Activated CD4-positive, alpha-beta memory T cell treated with anti-CD3 and anti-CD28 coated beads for 36 hours (primary cell): Measurements from ENCODE around the gene DKK2. TPM values are rescaled to one million over a fixed set of nuclear protein-coding genes. Genes with fewer than 3 reads are reported as not detected.

Source experiments
- CTCF ChIA-PET: fragments of 350-600 bp; sonication (Branson Sonifier 250); formaldehyde crosslinking; loops from one replicate; lab custom pipeline; 2021; ENCODE audit warnings: antibody characterized with exemption, inconsistent platforms; lab: Charles Lee
- POLR2A ChIA-PET: fragments of 350-600 bp; sonication (Branson Sonifier 250); formaldehyde crosslinking; loops from one replicate; lab custom pipeline; 2021; ENCODE audit warnings: antibody characterized with exemption; lab: Charles Lee
- DNase-seq: peaks from one replicate; pipeline ENCODE4 v3.0.0-alpha.2; 2020
- H3K27ac Mint-ChIP-seq: one replicate; pipeline ENCODE4 v1.8.0; 2021; ENCODE audit warnings: mixed read lengths
- H3K27me3 Mint-ChIP-seq: one replicate; pipeline ENCODE4 v1.8.0; 2021; ENCODE audit warnings: mixed read lengths
- H3K36me3 Mint-ChIP-seq: one replicate; pipeline ENCODE4 v1.8.0; 2021; ENCODE audit warnings: mixed read lengths
- H3K4me1 Mint-ChIP-seq: one replicate; pipeline ENCODE4 v1.8.0; 2021; ENCODE audit warnings: low read depth, mixed read lengths
- H3K4me3 Mint-ChIP-seq: one replicate; pipeline ENCODE4 v1.8.0; 2021; ENCODE audit warnings: mild to moderate bottlenecking, mixed read lengths
- H3K9me3 Mint-ChIP-seq: one replicate; pipeline ENCODE4 v1.8.0; 2021; ENCODE audit warnings: mixed read lengths
- intact Hi-C: fragments of 100-400 bp; cut with micrococcal nuclease; formaldehyde crosslinking; loops from one replicate; pipeline ENCODE4 v1.15.1; 2023
- total RNA-seq, 2 experiments: library from RNA; stranded (reverse); gene quantifications; one replicate each; pipeline ENCODE4 v1.2.3, GENCODE V29; 2021

DKK2 gene, protein sequence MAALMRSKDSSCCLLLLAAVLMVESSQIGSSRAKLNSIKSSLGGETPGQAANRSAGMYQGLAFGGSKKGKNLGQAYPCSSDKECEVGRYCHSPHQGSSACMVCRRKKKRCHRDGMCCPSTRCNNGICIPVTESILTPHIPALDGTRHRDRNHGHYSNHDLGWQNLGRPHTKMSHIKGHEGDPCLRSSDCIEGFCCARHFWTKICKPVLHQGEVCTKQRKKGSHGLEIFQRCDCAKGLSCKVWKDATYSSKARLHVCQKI
- total RNA-seq, result not detected

DNA sequence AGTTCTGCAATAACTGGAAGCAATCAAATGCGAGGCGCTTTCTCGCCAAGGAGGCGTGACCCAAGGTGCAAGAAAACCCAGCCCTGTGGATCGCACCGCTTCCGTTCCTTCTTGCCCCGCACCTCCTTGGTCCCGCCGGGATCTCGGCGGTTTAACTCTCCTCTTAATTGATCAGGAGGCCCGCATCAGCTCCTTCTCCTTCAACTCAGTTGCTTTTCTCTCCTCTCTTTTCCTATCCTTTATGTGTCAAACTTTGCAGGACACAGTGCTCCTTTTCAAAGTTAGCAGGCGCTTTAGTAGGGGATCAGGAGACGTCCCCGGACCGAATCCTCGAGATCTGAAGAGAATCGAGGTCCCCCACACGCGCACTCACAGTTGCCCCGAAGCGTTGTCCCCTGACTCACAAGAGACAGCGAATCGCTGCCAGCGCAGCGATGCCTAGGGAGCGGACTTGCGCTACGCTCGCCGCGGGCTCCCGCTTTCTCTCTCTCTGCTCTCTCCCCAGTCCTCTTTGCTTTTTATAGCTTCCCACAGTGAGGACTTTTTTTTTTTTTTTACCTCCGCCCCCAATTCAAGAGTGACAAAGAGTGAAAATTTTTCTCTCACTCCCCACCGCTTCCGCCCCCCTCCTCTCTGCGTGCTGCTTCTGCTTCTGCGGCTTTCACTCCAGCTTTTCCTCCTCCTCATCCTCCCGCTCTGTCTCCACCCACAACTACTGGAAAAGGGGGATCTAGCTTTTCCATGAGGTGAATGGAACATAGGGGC, at the start of gene DKK2:
Gene DKK2 (minus strand): TSS at position 495 of the 765 bp plus-strand sequence. CDS start 722 bp downstream, outside the sequence.
- DNase-seq, result peak; percentile 19
- Mint-ChIP-seq H3K27ac (no peak within 1 kb of the TSS), H3K36me3 (no peaks in the 10 kb centered on the region), H3K27me3 (peaks cover 62% of the 10 kb centered on the region), H3K4me3 (peak within 1 kb of the TSS; percentile 52), H3K4me1 (peaks cover 27% of the 10 kb centered on the region), H3K9me3 (no peaks in the 10 kb centered on the region)
- POLR2A ChIA-PET, result no interaction called here
- intact Hi-C loops, result loop anchor here (5.0 kb wide), 1 partner anchor 146 kb away; no protein-coding TSS in a partner anchor
- CTCF ChIA-PET, result no interaction called here

DNA sequence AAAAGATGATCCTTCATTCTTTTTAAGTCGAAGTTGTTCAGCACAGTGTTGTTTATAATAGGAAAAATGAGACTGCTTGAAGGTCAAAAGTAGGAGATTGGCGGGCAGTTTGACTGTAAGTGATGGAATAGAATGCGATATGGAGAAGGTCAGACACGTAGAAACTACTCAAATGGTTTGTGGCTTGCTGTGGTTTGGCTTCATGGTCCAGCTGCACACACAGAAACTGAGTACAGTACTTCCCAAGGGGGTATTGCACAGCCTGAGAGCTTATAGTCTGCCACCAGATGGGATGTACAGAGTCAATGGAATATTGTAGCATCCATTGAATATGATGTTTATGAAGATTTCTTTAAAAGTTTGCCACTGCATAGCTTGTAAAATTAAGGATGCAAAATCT, 41.1 kb upstream of the DKK2 start:
- H3K27ac Mint-ChIP-seq, result no peak overlapping the region
- ChIA-PET POLR2A (no interaction called here), CTCF (no interaction called here)
- H3K27me3 Mint-ChIP-seq, result no peaks in the 10 kb centered on the region
- no peaks in the 10 kb centered on the region for H3K4me1 Mint-ChIP-seq
- no peak for DNase-seq
- no peak overlapping the region for H3K4me3 Mint-ChIP-seq
- intact Hi-C loops, result no loop called here
- H3K36me3 Mint-ChIP-seq, result no peaks in the 10 kb centered on the region
- H3K9me3 Mint-ChIP-seq, result peaks cover 5% of the 10 kb centered on the region

DNA sequence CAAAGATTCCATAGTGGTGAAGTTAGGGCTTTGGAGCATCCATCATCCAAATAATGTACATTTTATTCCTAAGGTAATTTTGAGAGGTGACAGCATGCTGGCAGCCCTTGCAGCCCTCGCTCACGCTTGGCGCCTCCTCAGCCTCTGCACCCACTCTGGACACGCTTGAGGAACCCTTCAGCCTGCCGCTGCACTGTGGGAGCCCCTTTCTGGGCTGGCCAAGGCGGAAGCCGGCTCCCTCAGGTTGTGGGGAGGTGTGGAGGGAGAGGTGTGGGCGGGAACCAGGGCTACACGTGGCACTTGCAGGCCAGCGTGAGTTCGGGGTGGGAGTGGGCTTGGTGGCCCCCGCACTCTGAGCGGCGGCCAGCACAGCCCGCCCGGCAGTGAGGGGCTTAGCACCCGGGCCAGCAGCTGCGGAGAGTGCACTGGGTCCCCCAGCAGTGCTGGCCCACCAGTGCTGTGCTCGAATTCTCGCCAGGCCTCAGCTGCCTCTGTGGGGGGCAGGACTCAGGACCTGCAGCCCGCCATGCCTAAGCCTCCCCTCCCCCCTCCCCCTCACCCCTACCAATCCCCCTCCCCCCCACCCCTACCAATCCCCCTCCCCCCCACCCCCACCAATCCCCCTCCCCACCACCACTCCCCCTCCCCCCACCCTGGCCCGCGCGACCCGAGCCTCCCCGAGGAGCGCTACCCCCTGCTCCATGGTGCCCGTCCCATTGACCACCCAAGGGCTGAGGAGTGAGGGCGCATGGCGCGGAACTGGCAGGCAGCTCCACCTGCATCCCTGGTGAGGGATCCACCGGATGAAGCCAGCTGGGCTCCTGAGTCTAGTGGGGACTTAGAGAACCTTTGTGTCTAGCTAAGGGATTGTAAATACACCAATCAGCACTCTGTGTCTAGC, 37.0 kb upstream of the DKK2 start:
- no peaks in the 10 kb centered on the region for H3K27me3 Mint-ChIP-seq
- no peak overlapping the region for H3K4me3 Mint-ChIP-seq
- H3K9me3 Mint-ChIP-seq, result peaks cover 3% of the 10 kb centered on the region
- intact Hi-C loops, result no loop called here
- no peaks in the 10 kb centered on the region for H3K36me3 Mint-ChIP-seq
- no peaks in the 10 kb centered on the region for H3K4me1 Mint-ChIP-seq
- no peak for DNase-seq
- CTCF ChIA-PET, result no interaction called here
- POLR2A ChIA-PET, result no interaction called here
- no peak overlapping the region for H3K27ac Mint-ChIP-seq

DNA sequence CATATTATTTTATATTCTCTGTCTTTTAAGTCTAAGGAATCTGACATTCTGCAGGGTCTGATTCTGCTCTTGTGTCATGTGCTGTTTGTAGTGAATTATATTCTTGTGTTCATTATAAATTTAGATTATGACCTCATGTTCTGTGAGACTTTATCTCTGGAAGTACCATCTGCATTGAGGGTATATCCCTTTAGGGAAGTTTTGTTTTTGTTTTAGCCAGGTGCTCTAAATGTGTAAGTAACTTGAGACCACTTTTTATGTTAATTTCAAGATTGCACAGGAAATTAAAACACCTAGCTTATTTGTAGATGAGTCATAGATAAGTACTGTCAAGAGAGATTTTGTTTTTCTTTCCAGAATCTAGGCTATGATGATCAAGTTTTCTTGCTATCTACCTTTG, 35.0 kb upstream of the DKK2 start:
- DNase-seq, result no peak
- Mint-ChIP-seq H3K4me3 (no peak overlapping the region), H3K9me3 (peaks cover 3% of the 10 kb centered on the region), H3K36me3 (no peaks in the 10 kb centered on the region), H3K27me3 (no peaks in the 10 kb centered on the region), H3K27ac (no peak overlapping the region), H3K4me1 (no peaks in the 10 kb centered on the region)
- CTCF ChIA-PET, result no interaction called here
- POLR2A ChIA-PET, result no interaction called here
- intact Hi-C loops, result no loop called here

DNA sequence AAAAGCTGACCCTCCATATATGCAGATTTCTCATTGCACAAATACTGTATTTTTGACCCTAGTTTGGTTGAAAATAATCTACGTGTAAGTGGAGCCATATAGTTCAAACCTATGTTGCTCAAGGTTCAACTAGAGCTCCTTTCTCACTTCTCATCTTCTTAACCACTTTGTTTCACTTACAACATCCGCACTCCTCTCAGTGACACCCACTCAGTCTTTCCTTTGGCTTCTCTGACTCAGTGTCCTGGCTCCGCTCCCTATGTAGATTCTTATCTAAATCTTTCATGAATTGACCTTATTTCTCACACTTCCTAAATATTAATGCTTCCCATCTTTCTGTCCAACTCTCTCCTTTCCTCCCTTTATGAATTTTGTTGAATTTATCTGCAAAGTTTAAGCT, 32.9 kb upstream of the DKK2 start:
- Mint-ChIP-seq H3K9me3 (no peaks in the 10 kb centered on the region), H3K4me3 (no peak overlapping the region), H3K36me3 (no peaks in the 10 kb centered on the region), H3K27me3 (no peaks in the 10 kb centered on the region), H3K4me1 (no peaks in the 10 kb centered on the region), H3K27ac (no peak overlapping the region)
- DNase-seq, result peak; percentile 12
- POLR2A ChIA-PET, result no interaction called here
- intact Hi-C loops, result loop anchor here (1.0 kb wide), 1 partner anchor 35 kb away; no protein-coding TSS in a partner anchor
- CTCF ChIA-PET, result no interaction called here

DNA sequence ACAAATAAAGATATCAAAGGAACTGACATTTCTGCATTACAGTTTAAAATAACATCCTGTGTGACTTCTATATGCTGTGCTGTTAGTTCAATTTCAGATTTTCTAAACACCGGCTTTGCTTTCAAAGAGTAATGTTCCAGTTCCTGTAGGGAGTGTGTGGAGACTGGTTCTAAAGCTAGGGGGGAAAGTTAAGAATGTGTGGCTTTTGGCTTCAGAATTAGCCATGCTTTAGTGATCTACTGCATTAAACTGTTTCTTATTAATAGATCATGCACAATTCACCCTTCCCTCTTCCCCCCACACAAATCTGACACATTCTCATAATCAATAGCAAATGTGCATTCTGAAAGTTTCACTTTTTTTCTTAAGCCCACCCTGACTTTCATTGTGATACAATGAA, 32.0 kb upstream of the DKK2 start:
- no peaks in the 10 kb centered on the region for H3K36me3 Mint-ChIP-seq
- no peak overlapping the region for H3K4me3 Mint-ChIP-seq
- no peak overlapping the region for H3K27ac Mint-ChIP-seq
- H3K4me1 Mint-ChIP-seq, result no peaks in the 10 kb centered on the region
- no peak for DNase-seq
- CTCF ChIA-PET, result no interaction called here
- H3K9me3 Mint-ChIP-seq, result no peaks in the 10 kb centered on the region
- intact Hi-C loops, result no loop called here
- no peaks in the 10 kb centered on the region for H3K27me3 Mint-ChIP-seq
- POLR2A ChIA-PET, result no interaction called here

DNA sequence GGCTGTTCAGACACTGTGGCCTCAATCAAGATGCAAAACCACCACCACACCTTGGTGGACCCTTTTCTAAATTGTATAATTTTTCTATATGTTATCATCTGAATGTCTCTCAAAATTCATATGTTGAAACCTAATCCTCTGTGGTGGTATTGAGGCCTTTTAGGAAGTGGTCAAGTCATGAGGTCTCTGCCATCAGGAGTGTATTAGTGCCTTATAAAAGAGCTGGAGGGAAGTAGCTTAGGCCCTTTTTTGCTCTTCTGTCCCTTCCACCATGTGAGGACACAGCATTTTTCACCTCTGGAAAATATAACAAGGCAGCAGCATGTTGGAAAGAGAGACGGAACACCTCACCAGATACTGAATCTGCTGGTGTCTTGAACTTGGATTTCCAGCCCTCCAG, 30.5 kb upstream of the DKK2 start:
- Mint-ChIP-seq H3K4me3 (no peak overlapping the region), H3K27me3 (no peaks in the 10 kb centered on the region), H3K27ac (no peak overlapping the region), H3K36me3 (no peaks in the 10 kb centered on the region), H3K9me3 (no peaks in the 10 kb centered on the region), H3K4me1 (no peaks in the 10 kb centered on the region)
- no peak for DNase-seq
- POLR2A ChIA-PET, result no interaction called here
- intact Hi-C loops, result no loop called here
- CTCF ChIA-PET, result no interaction called here

DNA sequence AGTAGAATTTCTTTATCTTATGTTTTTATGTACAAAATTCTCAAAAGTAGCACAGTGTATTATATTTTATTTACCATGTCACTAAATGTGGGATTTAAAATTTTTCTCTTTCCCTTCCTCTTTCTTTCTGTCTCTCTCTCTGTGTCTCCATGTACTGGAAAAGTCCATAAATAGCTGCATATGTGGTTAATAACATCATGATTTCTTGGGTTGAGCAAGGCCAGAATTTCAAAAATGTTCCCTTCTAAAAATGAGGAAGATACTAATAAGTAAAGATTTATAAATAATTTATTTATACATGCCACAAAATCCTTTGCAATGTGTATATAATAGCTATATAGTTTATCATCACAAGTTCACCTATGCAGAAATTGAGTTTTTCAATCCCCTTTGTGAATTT, 29.1 kb upstream of the DKK2 start:
- H3K4me3 Mint-ChIP-seq, result no peak overlapping the region
- ChIA-PET POLR2A (no interaction called here), CTCF (no interaction called here)
- H3K4me1 Mint-ChIP-seq, result no peaks in the 10 kb centered on the region
- no peak for DNase-seq
- no peak overlapping the region for H3K27ac Mint-ChIP-seq
- no peaks in the 10 kb centered on the region for H3K27me3 Mint-ChIP-seq
- no peaks in the 10 kb centered on the region for H3K9me3 Mint-ChIP-seq
- intact Hi-C loops, result no loop called here
- H3K36me3 Mint-ChIP-seq, result no peaks in the 10 kb centered on the region

DNA sequence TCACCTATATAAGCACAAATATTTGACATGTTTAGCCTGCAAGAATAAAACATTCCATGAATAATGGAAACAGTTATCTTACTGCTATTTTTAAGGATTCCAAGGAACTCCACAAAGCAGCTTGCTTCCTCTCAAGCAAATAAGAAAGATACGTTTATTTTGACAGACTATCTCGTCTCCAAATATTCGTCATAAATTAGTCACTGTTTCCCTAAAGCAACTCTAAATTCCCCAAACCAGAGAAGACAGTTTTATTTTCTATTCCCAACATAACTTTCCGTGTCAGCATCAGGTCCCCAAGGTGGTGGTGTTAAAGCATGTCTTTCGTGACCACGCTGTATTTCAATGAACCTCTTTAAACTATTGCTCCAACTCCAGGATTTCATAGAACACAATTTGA, 24.3 kb upstream of the DKK2 start:
- ChIA-PET CTCF (no interaction called here), POLR2A (no interaction called here)
- Mint-ChIP-seq H3K4me1 (no peaks in the 10 kb centered on the region), H3K9me3 (no peaks in the 10 kb centered on the region), H3K4me3 (no peak overlapping the region), H3K27ac (no peak overlapping the region), H3K36me3 (no peaks in the 10 kb centered on the region), H3K27me3 (no peaks in the 10 kb centered on the region)
- intact Hi-C loops, result no loop called here
- no peak for DNase-seq

DNA sequence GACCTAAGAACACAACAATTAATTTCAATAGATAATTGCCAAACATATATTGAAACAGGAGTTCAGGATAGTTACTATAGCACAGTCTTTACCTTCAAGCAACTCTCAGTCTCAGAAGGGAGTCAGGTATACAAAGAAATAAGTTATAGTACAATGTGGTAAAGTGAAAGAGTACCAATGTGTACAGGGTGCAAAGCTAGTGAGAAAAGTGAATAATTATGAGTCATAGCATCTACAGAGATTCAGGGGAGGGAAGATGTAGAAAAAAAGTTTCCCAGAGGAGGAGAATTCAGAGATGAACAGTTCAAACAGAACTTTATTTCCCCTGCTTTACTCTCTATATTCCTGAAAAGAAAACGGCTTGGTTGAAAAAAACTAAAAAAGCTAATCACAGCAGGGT, 22.7 kb upstream of the DKK2 start:
- ChIA-PET CTCF (no interaction called here), POLR2A (no interaction called here)
- no peaks in the 10 kb centered on the region for H3K9me3 Mint-ChIP-seq
- intact Hi-C loops, result no loop called here
- no peaks in the 10 kb centered on the region for H3K4me1 Mint-ChIP-seq
- H3K27me3 Mint-ChIP-seq, result no peaks in the 10 kb centered on the region
- no peak overlapping the region for H3K4me3 Mint-ChIP-seq
- no peaks in the 10 kb centered on the region for H3K36me3 Mint-ChIP-seq
- DNase-seq, result no peak
- H3K27ac Mint-ChIP-seq, result no peak overlapping the region

DNA sequence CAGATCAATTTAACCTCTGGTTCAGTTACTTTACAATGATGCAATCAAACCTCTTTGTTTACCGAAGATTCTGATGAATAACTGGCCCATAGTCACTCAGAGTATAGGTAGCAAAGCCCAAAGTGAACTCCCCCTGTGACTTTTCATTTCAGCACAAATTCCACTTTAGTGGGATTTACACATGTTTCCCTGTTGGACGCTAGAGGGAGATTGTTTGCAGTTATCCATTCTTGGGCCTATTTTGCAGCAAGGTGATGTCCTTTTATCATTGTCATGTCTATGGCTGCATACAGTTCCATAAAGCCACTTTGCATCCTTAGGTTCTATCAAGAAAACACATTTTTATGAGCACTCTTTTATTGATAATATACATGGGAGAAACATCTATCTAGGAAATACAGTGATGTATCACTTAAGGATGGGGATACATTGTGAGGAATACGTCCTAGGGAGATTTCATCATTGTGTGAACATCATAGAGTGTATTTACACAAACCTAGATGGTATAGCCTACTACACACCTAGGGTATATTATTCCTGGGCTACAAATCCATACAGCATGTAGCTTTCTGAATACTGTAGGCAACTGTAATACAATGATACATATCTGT, 14.5 kb upstream of the DKK2 start:
- Mint-ChIP-seq H3K9me3 (peaks cover 10% of the 10 kb centered on the region), H3K27me3 (no peaks in the 10 kb centered on the region), H3K27ac (no peak overlapping the region), H3K36me3 (no peaks in the 10 kb centered on the region), H3K4me3 (no peak overlapping the region), H3K4me1 (no peaks in the 10 kb centered on the region)
- intact Hi-C loops, result no loop called here
- ChIA-PET CTCF (interaction anchor here (1.3 kb wide), 1 partner anchor 132 kb away, joined by 3 read pairs; no protein-coding TSS in a partner anchor), POLR2A (no interaction called here)
- no peak for DNase-seq

DNA sequence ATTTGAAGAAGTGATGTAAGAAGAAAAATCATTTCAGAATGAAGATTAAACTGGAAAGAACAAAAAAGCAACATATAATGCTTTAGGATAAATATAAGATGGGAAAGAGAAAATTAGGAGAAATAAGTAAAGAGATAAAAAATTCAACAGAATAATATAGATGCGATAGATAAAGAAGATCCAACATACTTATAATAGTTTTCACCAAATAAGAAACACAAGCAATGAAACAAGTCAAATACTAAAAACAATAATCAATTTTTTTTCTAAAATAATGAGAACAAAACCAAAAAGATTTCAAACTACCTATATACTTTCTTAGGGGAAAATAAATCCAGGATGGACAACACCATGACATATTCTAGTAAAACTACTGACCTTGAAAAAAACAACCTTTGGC, 10.1 kb upstream of the DKK2 start:
- ChIA-PET CTCF (no interaction called here), POLR2A (no interaction called here)
- Mint-ChIP-seq H3K9me3 (peaks cover 12% of the 10 kb centered on the region), H3K27me3 (no peaks in the 10 kb centered on the region), H3K4me3 (no peak overlapping the region), H3K27ac (no peak overlapping the region), H3K36me3 (no peaks in the 10 kb centered on the region), H3K4me1 (no peaks in the 10 kb centered on the region)
- DNase-seq, result no peak
- intact Hi-C loops, result no loop called here
